ENCODE measurements around the gene EPHA4.
"Not testable (repeated sequence)": the region's sequence is repeated elsewhere in the genome, so short reads cannot be mapped to it uniquely, and the experiment has no call there.

GRCh38 chr2:221511325-221511724, 60.8 kb downstream of the EPHA4 start:
- TF ChIP-seq CTCF (conservative IDR thresholded peaks at IDR 0.05; ENCODE audit: low read length); EZH2phosphoT487 (IDR thresholded peaks at IDR 0.05; ENCODE audit: borderline replicate concordance): not testable (repeated sequence)

All from Loucy (cell line).